NOMO-1 treated with DMSO at 0.1 percent for 48 hours (cell line): ENCODE results near the gene SMCO2.
A peak's percentile ranks its signal among the peaks of the same experiment; 100 is the strongest.

Source experiments
- DNase-seq: peaks from one replicate; lab custom pipeline; 2025; ENCODE audit not compliant: unreplicated experiment; lab: John Stamatoyannopoulos, UW

The SMCO2 gene

DNA sequence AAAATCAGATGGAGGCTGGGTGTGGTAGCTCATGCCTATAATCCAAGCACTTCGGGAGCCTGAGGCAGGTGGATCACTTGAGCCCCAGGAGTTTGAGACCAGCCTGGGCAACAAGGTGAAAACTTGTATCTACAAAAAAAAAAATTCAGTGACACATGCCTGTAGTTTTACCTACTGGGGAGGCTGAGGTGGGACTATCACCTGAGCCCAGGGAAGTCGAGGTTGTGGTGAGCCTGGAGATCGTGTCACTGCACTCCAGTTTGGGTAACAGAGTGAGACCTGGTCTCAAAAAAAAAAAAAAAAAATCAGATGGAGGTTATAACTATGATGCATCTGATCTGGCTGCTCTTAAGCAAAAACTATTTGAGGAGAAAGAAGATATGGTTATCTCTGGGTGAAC lies 50.9 kb downstream of the SMCO2 start:
- DNase-seq: no peak

DNA sequence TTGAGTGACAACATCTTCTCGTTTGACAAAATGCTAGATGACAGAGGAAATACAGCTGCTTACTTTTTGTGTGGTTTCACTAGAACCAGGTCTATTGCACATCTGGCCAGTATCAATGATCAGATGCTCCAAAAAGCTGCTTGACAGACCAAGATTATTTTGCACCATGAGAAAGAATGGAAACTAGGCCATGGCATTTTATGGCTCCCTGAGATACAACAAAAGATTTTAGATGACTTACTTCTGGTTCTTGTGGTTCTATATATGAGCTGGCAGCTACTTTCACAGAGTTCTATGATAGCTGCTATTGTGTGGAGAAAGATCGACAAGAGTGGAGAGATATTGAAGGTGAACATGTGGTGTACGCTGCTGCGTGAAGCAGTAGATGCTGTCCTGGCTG lies 51.6 kb downstream of the SMCO2 start:
- DNase-seq: no peak

DNA sequence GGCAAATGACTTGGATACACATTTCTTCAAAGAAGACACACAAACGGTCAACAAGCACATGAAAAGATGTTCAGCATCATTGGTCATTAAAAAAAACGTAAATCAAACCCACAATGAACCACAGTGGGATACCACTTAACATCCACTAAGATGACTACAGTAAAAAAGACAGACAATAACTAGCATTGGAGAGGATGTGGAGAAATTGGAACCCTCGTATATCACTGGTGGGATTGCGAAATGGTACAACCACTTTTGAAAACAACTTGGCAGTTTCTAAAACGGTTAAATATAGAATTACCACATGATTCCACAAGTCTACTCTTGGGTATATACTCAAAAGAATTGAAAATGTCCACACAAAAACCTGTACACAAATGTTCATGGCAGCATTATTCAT lies 52.2 kb downstream of the SMCO2 start:
- peak; percentile 70 for DNase-seq

DNA sequence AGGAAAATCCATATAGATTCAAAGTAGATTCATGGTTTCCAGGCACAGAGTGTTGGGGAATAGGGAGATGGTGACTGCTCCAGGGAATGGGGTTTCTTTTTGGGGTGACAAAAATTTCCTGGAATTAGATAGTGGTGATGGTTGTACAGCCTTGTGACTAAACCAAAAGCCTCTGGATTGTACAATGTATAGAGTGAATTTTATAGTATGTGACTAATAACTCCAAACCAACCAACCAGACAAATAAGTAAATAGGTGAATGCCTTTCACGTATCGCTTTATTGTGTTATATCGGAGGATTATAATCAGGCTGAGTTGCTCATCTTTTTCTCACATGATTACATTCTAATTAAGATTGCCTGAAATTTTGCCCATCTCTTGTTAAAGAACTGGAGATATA lies 52.8 kb downstream of the SMCO2 start:
- DNase-seq: no peak

DNA sequence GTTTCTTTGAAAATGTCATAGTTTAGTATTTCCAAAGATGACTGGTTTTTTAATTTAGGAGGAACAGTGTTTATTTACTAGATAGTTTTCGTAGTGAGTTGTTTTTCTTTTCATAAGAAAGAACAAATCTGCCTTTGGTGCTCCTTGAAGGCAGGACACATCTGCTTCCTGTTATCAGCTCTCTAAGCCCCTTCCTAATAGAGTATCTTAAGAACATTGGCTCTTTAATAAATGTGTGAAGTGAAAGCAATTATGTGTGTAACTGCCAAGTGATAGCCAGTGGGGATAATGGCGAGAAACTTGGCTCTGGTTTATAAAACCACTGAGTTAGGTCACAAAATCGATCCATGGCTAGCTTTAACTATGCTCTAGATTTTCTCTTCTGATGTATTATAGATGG lies 54.0 kb downstream of the SMCO2 start:
- no peak for DNase-seq

DNA sequence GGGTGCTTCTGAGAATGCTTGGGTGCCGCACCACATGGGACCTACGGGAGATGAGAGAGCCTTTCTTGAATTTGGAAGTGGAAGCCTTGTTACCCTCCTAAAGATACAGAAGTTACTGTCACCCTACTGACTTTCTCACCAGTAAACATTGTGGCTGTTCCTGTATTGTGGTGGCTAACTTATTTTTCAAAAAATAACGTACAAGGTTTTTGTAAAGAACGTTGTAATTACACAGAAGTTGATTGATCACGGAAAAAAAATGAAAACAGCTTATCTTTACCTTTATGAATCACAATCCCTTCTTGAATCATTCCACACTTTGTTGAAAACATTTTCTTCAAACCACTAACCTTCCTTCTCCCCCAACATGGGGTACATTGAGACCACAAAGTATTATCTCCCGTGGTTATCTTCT lies 55.5 kb downstream of the SMCO2 start:
- no peak for DNase-seq

DNA sequence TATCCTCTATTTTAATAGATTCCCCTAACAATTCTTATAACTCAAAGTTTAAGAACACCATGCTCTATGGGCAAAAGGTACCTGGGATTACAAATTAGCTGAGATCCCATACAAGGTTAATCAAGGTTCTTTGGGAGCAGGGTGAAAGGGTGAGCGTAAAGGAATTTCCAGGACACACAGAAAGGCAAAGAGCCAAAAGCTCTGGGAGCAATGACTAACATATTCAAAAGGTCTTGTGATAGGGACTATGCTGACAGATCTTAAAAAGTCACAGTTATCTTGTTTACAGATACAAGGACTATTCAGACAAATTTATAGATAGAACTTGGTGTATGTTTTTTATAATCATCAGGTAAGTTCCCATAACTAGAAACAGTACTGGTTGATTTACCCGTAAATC lies 58.0 kb downstream of the SMCO2 start:
- DNase-seq: no peak

DNA sequence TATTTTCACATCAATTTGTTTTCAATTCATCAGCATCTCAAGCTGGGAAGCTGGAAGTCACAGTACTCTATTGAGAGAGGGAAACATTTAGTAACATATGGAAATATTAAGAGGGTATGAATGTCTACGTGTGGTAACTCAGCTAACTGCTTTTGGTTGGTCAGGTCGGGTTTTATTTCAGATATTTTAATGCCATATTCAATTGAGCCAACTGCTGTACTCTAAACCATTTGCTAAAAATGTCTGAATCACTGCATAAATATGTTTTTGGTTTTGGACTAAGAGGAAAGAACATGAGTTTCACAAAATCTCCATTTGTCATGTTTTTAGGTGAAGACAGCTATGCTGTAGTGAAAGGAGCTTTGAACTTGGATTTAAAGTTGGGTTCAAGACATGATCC lies 58.6 kb downstream of the SMCO2 start:
- no peak for DNase-seq

DNA sequence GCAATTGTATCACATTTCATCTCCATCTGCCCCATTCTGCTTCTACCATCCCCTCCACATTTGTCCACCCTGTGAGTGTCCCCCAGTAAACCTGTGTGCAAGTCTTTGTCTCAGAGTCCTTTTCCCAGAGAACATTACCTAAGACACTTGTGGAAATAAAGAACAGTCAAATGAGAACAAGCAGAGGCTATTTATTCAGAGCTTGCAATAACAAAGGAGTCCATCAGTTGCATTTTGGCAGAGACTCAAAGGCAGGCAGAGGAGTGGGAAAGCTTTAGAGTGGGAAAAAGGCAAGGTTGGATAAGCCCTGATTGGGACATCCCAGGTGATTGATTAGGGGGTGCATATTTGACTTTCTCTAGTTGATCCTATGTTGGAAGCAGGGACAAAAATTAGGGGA lies 59.2 kb downstream of the SMCO2 start:
- DNase-seq: no peak

DNA sequence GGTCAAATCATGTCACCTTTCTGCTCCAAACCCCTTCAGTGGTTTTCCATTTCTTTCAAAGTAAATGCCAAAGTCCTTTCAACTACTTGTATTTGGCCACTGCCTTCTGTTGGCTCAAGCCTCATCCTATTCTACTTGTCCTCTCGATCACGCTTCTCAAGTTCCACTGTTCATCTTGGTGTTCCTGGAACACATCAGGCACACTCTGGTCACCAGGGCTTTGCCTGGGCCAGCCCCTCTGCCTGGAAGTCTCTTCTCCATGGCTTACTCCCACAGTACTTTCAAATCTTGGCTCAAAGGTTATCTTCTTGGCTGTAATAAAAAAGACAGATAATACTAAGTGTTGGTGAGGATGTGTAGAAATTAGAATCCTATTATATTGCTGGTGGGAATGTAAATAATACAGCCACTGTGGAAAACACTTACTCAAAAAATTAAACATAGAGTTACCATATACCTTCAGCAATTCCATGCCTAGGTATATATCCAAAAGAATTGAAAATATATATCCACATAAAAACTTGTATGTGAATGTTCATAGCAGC lies 60.2 kb downstream of the SMCO2 start:
- no peak for DNase-seq

DNA sequence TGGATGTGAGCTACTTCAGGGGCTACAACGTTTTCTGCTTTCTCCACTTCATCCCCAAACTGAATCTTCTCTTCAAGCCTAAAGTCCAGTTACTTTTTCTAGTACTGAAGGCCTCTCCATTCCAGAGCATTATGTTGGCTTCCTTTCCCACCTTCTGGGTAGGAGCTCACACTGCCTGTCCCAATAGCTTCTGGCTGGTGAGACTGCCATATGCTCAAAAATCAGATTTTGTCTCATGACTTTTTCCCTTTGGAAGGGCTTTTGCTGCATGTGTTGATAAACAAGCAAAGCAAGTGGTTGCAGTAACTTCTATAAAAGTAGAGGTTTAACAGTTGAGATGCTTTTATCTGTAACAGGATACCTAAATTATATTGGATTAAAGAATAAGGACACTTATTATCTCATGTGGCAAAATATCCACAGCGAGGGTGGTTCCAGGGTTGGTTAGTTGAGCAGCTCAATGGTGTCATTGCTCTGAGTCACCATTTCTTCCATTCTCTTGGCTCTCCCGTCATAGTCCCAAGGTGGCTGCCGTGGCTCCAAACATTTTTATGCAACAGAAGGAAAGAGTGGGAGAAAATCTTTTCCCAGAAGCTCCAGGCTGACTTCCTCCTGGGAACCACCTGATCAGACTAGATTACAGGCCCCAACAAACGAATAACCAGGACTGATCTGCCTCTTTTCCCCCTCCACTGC lies 62.3 kb downstream of the SMCO2 start:
- DNase-seq: no peak

DNA sequence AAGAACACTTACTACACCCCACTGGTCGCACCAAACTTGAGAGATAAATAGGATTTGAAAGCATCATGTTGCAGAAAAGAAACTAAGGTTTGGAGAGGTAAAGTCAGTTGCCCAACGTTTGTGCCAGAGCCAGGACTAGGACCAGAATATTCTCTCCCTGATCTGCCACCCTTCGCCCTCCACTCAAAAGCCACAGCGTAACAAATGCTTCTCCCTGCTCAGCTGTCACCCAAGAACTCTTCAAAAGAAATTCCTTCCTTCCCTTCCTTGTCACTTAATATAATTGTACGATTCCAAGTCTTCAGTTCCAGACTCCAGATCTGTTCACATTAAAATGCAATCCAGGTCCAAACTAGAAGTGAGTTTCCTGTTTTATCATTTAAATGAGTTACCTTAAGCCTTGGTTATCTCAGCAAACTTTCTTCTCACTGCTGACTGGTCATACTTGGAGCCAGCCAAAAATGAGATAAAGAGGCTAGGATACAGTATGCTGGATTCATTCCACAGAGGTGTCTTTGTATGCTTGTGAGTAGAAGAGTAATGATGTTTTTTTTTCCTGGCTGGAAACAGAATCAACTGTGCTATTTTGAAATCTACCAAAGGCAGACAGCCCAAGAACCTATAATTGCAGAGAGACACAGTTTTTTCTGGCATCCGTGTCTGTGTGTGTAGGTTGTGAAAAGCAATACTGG lies 64.6 kb downstream of the SMCO2 start:
- no peak for DNase-seq

DNA sequence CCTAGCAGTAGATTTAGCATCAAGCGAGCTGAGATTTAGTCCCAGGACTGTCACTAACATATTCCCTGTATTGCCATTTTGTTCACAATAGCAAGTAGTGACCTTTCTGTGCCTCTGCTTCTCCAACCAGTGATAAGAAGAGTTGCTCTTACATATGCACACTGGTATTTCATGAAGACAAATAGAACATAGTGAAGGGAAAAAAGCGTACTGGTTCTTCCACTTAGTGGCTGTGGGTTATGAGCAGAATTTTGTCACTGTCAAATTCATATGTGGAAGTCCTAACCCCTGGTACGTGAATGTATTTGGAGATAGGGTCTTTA lies 65.1 kb downstream of the SMCO2 start:
- no peak for DNase-seq

DNA sequence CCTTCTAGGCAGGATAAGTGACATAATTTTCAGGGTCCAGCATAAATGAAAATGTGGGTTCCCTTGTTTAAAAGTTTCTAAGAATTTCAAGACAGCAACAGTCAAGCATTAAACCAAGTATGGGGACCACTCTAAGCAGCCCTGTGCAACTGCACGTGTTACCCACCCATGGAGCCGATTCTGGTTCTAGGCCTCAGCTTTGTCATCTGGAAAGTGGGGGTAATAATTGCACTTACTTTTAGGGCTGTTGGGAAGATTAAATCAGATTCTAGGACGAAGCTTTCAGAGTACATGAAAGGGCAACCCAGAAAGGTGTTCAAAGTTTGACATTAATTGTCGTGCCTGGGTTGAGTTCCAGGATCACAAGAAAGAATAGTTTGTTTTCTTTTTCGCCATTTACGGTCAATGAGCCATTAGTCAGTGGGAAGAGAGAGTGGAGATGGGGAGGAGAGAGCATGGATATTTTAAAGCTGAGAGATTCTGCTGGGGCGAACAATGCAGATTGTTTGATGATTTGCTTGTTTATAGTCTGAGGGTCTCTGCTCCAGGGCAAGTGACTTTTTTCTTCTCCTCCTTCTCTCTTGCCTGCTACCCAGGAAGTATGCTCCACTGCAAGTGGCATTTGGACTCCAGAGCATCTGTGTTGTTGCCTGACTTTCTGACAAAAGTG lies 66.8 kb downstream of the SMCO2 start:
- no peak for DNase-seq

DNA sequence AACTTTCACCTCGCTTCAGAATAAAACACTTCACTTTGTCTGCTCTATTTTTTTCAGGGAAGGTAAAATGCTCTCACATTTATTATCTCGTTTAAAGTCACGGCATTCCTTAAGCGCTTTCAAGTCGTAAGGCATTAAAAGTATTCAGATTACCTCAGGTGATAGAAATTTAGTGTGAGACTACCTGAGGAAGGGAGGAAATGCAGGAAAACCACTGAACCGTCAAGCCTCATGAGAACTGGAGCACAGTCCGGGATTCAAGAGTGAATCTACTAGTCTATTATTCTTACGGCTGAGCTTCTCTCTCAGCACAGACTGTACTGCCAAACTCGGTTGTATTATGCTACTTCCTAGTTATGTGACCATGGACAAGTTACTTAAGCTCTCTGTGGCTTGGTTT lies 69.1 kb downstream of the SMCO2 start:
- DNase-seq: no peak

DNA sequence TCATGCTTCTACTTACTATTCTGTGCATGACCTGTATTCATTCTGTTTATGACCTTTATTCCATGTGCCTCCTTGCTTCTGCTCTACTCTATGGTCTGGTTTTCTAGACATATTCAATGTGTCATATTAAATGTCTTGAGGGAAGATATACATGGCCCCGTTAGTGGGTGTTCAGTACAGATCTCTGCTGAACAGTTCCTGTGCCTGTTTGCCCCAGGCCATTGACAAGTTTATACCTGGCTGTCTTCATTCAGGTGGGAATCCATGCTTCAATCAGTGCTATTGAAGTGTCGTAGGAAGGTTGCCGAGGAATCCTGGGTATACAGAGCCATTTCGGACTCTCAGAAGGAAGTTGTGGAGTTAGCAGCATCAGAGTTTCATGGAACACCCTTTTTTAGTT lies 70.1 kb downstream of the SMCO2 start:
- no peak for DNase-seq

DNA sequence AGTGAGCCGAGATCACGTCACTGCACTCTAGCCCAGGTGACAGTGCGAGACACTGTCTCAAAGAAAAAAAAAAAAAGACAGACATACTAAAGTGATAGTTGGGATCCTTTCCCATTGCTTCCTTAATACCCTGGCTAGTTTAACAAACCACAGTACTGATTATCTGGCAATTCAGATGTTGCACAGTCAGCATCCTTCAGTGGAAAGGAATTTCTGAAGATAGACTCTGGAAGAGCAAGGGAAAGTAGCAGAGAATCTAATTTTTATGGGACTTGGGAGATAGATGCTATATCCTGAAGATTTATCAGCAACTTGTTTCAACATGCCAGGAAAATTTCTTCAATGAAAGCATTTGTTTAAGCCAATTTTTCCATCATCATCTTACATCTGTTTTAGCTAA lies 71.0 kb downstream of the SMCO2 start:
- no peak for DNase-seq

DNA sequence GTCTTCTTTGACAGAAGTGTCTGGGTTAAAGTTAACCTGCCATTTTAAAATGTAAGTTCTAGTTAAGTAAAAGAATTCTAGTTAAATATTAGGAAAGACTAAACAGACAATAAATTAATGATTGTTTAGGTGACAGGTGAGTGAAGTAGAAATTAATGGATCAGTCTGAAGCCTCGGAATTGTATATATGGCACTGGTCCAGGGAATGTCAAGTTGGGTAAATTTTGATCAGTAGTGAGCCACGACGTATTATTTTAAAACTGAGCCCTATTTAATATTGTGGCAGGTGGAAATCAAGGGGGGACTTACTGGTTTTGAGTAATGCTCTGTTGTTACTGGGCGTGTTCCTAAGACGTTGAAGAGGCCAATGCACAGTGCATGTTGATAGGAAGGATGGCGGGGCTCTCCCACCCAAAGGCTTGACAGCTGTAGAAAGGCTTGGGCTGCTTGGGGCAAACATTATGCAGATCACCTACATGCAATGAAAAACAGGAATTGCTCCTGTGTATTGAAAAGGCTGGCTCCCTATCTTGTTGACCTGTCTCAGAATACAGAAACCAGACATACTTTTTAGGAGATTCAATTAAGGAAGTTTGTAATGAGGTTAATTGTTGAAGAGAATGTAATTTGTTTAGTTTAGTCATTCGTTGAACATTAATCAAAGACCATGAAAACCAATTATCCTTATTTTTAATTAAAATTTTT lies 71.6 kb downstream of the SMCO2 start:
- no peak for DNase-seq

DNA sequence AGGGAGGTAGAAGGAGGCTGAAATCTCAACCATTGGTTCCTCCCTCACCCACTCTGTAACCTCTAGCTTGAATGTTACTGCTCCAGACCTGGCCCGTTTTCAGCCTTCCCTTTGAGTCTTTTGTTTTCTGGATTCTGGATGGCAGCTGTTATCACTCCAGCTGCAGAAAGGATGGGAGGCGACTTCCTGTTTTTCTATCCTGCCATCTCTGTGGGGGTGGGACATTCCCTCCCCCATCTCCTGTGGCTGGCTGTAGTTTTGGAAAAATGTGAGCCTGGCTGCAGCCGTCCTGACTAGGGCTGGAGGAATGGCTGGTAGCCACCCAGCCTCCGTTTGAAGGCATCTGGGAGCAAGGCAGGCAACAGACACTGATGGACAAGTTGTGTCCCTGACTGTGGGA lies 74.5 kb downstream of the SMCO2 start:
- no peak for DNase-seq

DNA sequence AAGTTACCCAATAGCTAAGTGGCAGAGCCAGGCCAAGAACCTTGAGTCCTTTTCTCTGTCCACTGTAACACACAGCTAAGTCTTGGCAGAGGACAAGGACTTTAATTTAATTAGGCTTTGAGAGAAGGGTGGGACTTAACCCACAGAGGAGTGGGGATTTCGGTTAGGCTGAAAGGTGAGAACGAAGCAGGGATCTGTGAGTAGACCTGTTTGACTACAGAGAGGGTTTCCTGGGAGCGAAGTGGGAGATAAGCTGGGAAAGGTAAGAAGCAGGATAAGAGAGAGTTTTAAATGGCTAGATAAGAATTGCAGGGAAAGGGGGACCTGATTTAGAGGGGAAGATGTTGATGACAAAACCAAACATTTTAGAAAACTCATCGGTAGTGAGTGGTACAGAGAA lies 75.4 kb downstream of the SMCO2 start:
- DNase-seq: no peak

DNA sequence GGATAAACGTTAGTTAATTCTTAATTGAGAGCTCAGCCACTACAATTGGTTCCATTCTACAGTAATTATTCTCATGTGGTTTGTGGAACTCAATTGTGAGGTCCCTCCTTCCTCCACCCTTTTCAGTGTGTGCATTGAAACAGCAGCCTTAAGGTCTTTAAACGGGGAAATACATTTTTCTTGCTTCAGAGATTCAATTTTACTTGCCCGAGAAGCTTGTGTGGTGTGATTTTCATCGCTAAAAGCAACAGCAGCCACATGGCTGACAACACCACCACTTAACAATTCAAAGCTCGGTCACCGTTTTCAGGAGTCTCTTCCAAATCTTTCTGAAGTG lies 76.7 kb downstream of the SMCO2 start:
- DNase-seq: peak; percentile 53
